Adrenal gland (tissue), 5 donors: ENCODE data around the gene SUSD1.
"Not testable (repeated sequence)": the region's sequence is repeated elsewhere in the genome, so short reads cannot be mapped to it uniquely, and the experiment has no call there.

Experiments
- CTCF ChIP-seq, 6 experiments: fragments of 450-650 bp in 4 of 6; fragments of 200-600 bp in 2 of 6; sonication (generic) in 1 of 6; IDR thresholded peaks; 1 replicate in 5 of 6; 2 replicates in 1 of 6; pipeline versions ENCODE4 v1.5.1 to v1.8.0; 2016 to 2021; ENCODE audit warnings: antibody characterized with exemption in 6 of 6, mild to moderate bottlenecking in 2 of 6, moderate library complexity in 1 of 6
- POLR2A ChIP-seq, 2 donors: fragments of 450-650 bp; IDR thresholded peaks; one replicate each; pipeline ENCODE4 v1.6.1; 2017; ENCODE audit warnings: antibody characterized with exemption in 2 of 2, mild to moderate bottlenecking in 2 of 2, moderate library complexity in 1 of 2
- donor health status: DM: no; HTN: no; CAD: no.

- not testable (repeated sequence) for TF ChIP-seq CTCF, POLR2A (IDR thresholded peaks at IDR 0.05)
These were observed 101.4 kb downstream of the SUSD1 start for GRCh38 chr9:112073639-112074173.
